H1 (cell line): Measurements from ENCODE around the gene EFHD1. TPM values are rescaled to one million over a fixed set of nuclear protein-coding genes. Genes with fewer than 3 reads are reported as not detected.

Source experiments
- CTCF ChIA-PET: fragments of 300-600 bp; sonication (Branson Sonifier 250); formaldehyde crosslinking; loops from one replicate; lab custom pipeline; 2021; ENCODE audit not compliant: partially characterized antibody; lab: Charles Lee
- POLR2A ChIA-PET: fragments of 300-600 bp; sonication (Branson Sonifier 250); formaldehyde crosslinking; loops from one replicate; lab custom pipeline; 2021; ENCODE audit warnings: inconsistent platforms; ENCODE audit not compliant: partially characterized antibody; lab: Charles Lee
- DNase-seq, 2 experiments: peaks; one replicate each; pipeline versions ENCODE4 v3.0.0 to v3.0.0-alpha.2; 2010 to 2022; ENCODE audit warnings: low spot score in 2 of 2, low read depth in 1 of 2, mixed read lengths in 1 of 2
- FAIRE-seq: peaks from 2 replicates; lab custom pipeline; 2011; peaks lifted over from hg19 to GRCh38; lab: Jason Lieb, UNC
- H2AFZ ChIP-seq: 2 replicates; pipeline ENCODE4 v1.8.1; 2012; ENCODE audit warnings: low read length, inconsistent platforms
- H2AK5ac ChIP-seq: 2 replicates; pipeline ENCODE4 v1.6.1; 2013; ENCODE audit warnings: low read depth, low read length
- H2BK120ac ChIP-seq: replicated peaks from 2 replicates; pipeline ENCODE3; 2013; ENCODE audit warnings: low read depth, low read length, inconsistent platforms
- H2BK12ac ChIP-seq: 2 replicates; pipeline ENCODE4 v1.6.1; 2013; ENCODE audit warnings: low read depth, low read length
- H2BK15ac ChIP-seq: 2 replicates; pipeline ENCODE4 v1.6.1; 2013; ENCODE audit warnings: low read length
- H2BK20ac ChIP-seq: 2 replicates; pipeline ENCODE4 v1.6.1; 2013; ENCODE audit warnings: low read length
- H2BK5ac ChIP-seq: 2 replicates; pipeline ENCODE4 v1.6.1; 2013; ENCODE audit warnings: low read depth, low read length
- H3K14ac ChIP-seq: 2 replicates; pipeline ENCODE4 v1.6.1; 2013; ENCODE audit warnings: inconsistent platforms; ENCODE audit not compliant: insufficient read length
- H3K18ac ChIP-seq: 2 replicates; pipeline ENCODE4 v1.6.1; 2013; ENCODE audit warnings: low read length; ENCODE audit errors: extremely low read depth
- H3K23ac ChIP-seq: 2 replicates; pipeline ENCODE4 v1.6.1; 2013; ENCODE audit warnings: inconsistent platforms; ENCODE audit not compliant: insufficient read length
- H3K23me2 ChIP-seq: 2 replicates; pipeline ENCODE4 v1.6.1; 2013; ENCODE audit warnings: low read depth, low read length
- H3K27ac ChIP-seq: 2 replicates; pipeline ENCODE4 v1.6.1; 2011; ENCODE audit warnings: low read depth, low read length, inconsistent platforms
- H3K27me3 ChIP-seq, 4 experiments: replicated peaks in 1 of 4; 1 replicate in 1 of 4; 2 replicates in 3 of 4; pipeline versions ENCODE4 v1.6.1 to v1.8.1; 2011 to 2013; ENCODE audit warnings: low read length in 3 of 4, mild to moderate bottlenecking in 3 of 4, inconsistent platforms in 2 of 4, mixed read lengths in 2 of 4, moderate library complexity in 1 of 4; ENCODE audit not compliant: control insufficient read depth in 3 of 4, insufficient read depth in 3 of 4; ENCODE audit errors: extremely low read depth in 1 of 4
- H3K36me3 ChIP-seq, 4 experiments: 2 replicates each; pipeline versions ENCODE4 v1.6.1 to v1.8.1; 2011 to 2013; ENCODE audit warnings: mild to moderate bottlenecking in 4 of 4, low read length in 3 of 4, moderate library complexity in 2 of 4, control low read depth in 1 of 4, inconsistent platforms in 1 of 4; ENCODE audit not compliant: insufficient read depth in 4 of 4, control insufficient read depth in 2 of 4
- H3K4ac ChIP-seq: replicated peaks from 2 replicates; pipeline ENCODE3; 2013; ENCODE audit warnings: low read length, low read depth, mixed read lengths, inconsistent platforms; ENCODE audit not compliant: insufficient read length
- H3K4me1 ChIP-seq, 4 experiments: replicated peaks in 1 of 4; 1 replicate in 1 of 4; 2 replicates in 3 of 4; pipeline versions ENCODE4 v1.6.1 to v1.8.1; 2011 to 2013; ENCODE audit warnings: low read length in 3 of 4, inconsistent platforms in 2 of 4, mixed read lengths in 1 of 4; ENCODE audit not compliant: insufficient read depth in 4 of 4, control insufficient read depth in 3 of 4
- H3K4me2 ChIP-seq, 2 experiments: 2 replicates each; pipeline versions ENCODE4 v1.6.1 to v1.8.1; 2011 to 2013; ENCODE audit warnings: low read depth in 2 of 2, low read length in 2 of 2, control low read depth in 1 of 2, inconsistent platforms in 1 of 2, mild to moderate bottlenecking in 1 of 2; ENCODE audit not compliant: insufficient read depth in 1 of 2
- H3K4me3 ChIP-seq, 4 experiments: fragments of 200-600, 300-600 bp in 1 of 4; sonication (generic), shearing (Covaris generic), sonication (Bioruptor Twin) in 1 of 4; 2 replicates each; pipeline versions ENCODE4 v1.5.1 to v1.8.1; 2011 to 2016; ENCODE audit warnings: low read length in 4 of 4, low read depth in 3 of 4, control low read depth in 2 of 4, inconsistent platforms in 2 of 4, mild to moderate bottlenecking in 2 of 4, mixed read lengths in 1 of 4, moderate library complexity in 1 of 4; ENCODE audit not compliant: insufficient read depth in 2 of 4; ENCODE audit errors: extremely low read depth in 1 of 4
- H3K56ac ChIP-seq: replicated peaks from 2 replicates; pipeline ENCODE3; 2013; ENCODE audit warnings: low read depth, mild to moderate bottlenecking, mixed read lengths, low read length, inconsistent platforms; ENCODE audit not compliant: insufficient read length
- H3K79me1 ChIP-seq: 2 replicates; pipeline ENCODE4 v1.6.1; 2013; ENCODE audit warnings: low read depth, low read length, control low read depth
- H3K79me2 ChIP-seq, 2 experiments: 2 replicates each; pipeline versions ENCODE4 v1.6.1 to v1.8.1; 2012 to 2013; ENCODE audit warnings: low read length in 2 of 2, mild to moderate bottlenecking in 2 of 2, inconsistent platforms in 1 of 2; ENCODE audit not compliant: insufficient read depth in 2 of 2, control insufficient read depth in 1 of 2
- H3K9ac ChIP-seq, 4 experiments: replicated peaks in 1 of 4; 1 replicate in 1 of 4; 2 replicates in 3 of 4; pipeline versions ENCODE4 v1.6.1 to v1.8.1; 2011 to 2013; ENCODE audit warnings: low read depth in 3 of 4, low read length in 3 of 4, control low read depth in 2 of 4, mild to moderate bottlenecking in 2 of 4, moderate library complexity in 2 of 4, inconsistent platforms in 1 of 4; ENCODE audit errors: extremely low read depth in 1 of 4
- H3K9me3 ChIP-seq, 2 experiments: 2 replicates each; pipeline versions ENCODE4 v1.6.1 to v1.8.1; 2012 to 2013; ENCODE audit warnings: mild to moderate bottlenecking in 2 of 2, moderate library complexity in 2 of 2, control low read depth in 1 of 2, inconsistent platforms in 1 of 2, low read depth in 1 of 2, low read length in 1 of 2, mixed read lengths in 1 of 2; ENCODE audit not compliant: insufficient read depth in 2 of 2
- H4K20me1 ChIP-seq, 2 experiments: replicated peaks in 1 of 2; 2 replicates each; pipeline versions ENCODE3 to v1.8.1; 2011 to 2013; ENCODE audit warnings: inconsistent platforms in 2 of 2, low read length in 2 of 2, mild to moderate bottlenecking in 1 of 2; ENCODE audit not compliant: insufficient read depth in 2 of 2, control insufficient read depth in 1 of 2
- H4K5ac ChIP-seq: 2 replicates; pipeline ENCODE4 v1.6.1; 2013; ENCODE audit warnings: low read length, low read depth, mixed read lengths, inconsistent platforms; ENCODE audit not compliant: insufficient read length
- H4K8ac ChIP-seq: 2 replicates; pipeline ENCODE4 v1.8.0; 2013; ENCODE audit warnings: mild to moderate bottlenecking, moderate library complexity, low read length, inconsistent platforms; ENCODE audit not compliant: insufficient read depth; ENCODE audit errors: extremely low read depth
- H4K91ac ChIP-seq: replicated peaks from 2 replicates; pipeline ENCODE3; 2013; ENCODE audit warnings: low read length, mixed read lengths, inconsistent platforms; ENCODE audit not compliant: insufficient read length
- ATF3 ChIP-seq: IDR thresholded peaks from 2 replicates; pipeline ENCODE4 v1.6.1; 2011; ENCODE audit warnings: low read depth, mild to moderate bottlenecking, low read length; ENCODE audit not compliant: insufficient read depth
- BRCA1 ChIP-seq: IDR thresholded peaks from 2 replicates; pipeline ENCODE4 v1.6.1; 2012; ENCODE audit warnings: low read depth, low read length, improper control_type of control experiment
- CHD1 ChIP-seq: IDR thresholded peaks from 2 replicates; pipeline ENCODE4 v1.6.1; 2012; ENCODE audit warnings: low read depth, low read length, improper control_type of control experiment
- HDAC2 ChIP-seq, 2 experiments: fragments of 300-600 bp in 1 of 2; sonication (generic) in 1 of 2; IDR thresholded peaks; 2 replicates each; pipeline ENCODE4 v1.6.1; 2011 to 2012; ENCODE audit warnings: low read depth in 2 of 2, low read length in 2 of 2, mild to moderate bottlenecking in 2 of 2, moderate library complexity in 2 of 2, borderline replicate concordance in 1 of 2, inconsistent platforms in 1 of 2
- JUN ChIP-seq: IDR thresholded peaks from 2 replicates; pipeline ENCODE4 v1.6.1; 2011; ENCODE audit warnings: low read depth, mild to moderate bottlenecking, improper control_type of control experiment, low read length
- JUND ChIP-seq: IDR thresholded peaks from 2 replicates; pipeline ENCODE4 v1.6.1; 2011; ENCODE audit warnings: mild to moderate bottlenecking, improper control_type of control experiment, low read length
- PHF8 ChIP-seq: fragments of 200-600 bp; sonication (generic); conservative IDR thresholded peaks from 2 replicates; pipeline ENCODE4 v1.7.1; 2012; ENCODE audit warnings: low read depth, mild to moderate bottlenecking, inconsistent platforms, low read length, moderate library complexity
- POLR2A ChIP-seq, 2 experiments: IDR thresholded peaks; 1 replicate in 1 of 2; 2 replicates in 1 of 2; pipeline ENCODE4 v1.6.1; 2011; ENCODE audit warnings: low read depth in 2 of 2, low read length in 2 of 2, mild to moderate bottlenecking in 2 of 2; ENCODE audit errors: control extremely low read depth in 1 of 2
- RAD21 ChIP-seq, 2 experiments: IDR thresholded peaks in 1 of 2; conservative IDR thresholded peaks in 1 of 2; 2 replicates each; pipeline ENCODE4 v1.6.1; 2011; ENCODE audit warnings: low read depth in 2 of 2, low read length in 2 of 2, improper control_type of control experiment in 1 of 2, inconsistent platforms in 1 of 2, mild to moderate bottlenecking in 1 of 2, moderate library complexity in 1 of 2
- SAP30 ChIP-seq: fragments of 300-600 bp; sonication (generic); IDR thresholded peaks from 2 replicates; pipeline ENCODE4 v1.7.1; 2012; ENCODE audit warnings: low read length, moderate library complexity, mild to moderate bottlenecking, inconsistent platforms; ENCODE audit not compliant: insufficient read depth, insufficient replicate concordance
- SIX5 ChIP-seq: IDR thresholded peaks from 2 replicates; pipeline ENCODE4 v1.6.1; 2011; ENCODE audit warnings: mild to moderate bottlenecking, low read depth, low read length
- TEAD4 ChIP-seq: IDR thresholded peaks from 2 replicates; pipeline ENCODE4 v1.6.1; 2012; ENCODE audit warnings: low read depth, low read length, inconsistent platforms, mixed read lengths
- WGBS, 2 experiments: shearing (Covaris generic) in 1 of 2; methylation state at CpG; one replicate each; pipeline versions ENCODE4 v1.1.6 to v1.1.7; 2013 to 2015; ENCODE audit warnings: low lambda C conversion rate in 2 of 2, mixed read lengths in 2 of 2, inconsistent platforms in 1 of 2, low coverage in 1 of 2, missing lambda C conversion rate in 1 of 2; ENCODE audit not compliant: insufficient replicate concordance in 2 of 2, insufficient coverage in 1 of 2, insufficient read length in 1 of 2; ENCODE audit errors: extremely low coverage in 1 of 2, missing lambda C conversion rate in 1 of 2; 5-methylcytosine and 5-hydroxymethylcytosine counted together
- polyA plus RNA-seq, 7 experiments: library from polyadenylated mRNA; depleted of rRNA in 3 of 7; stranded (reverse) in 5 of 7; unstranded in 2 of 7; fragments of >200 nt in 5 of 7; fragments of 200-250 nt in 2 of 7; gene quantifications; 1 replicate in 5 of 7; 2 replicates in 1 of 7; 4 replicates in 1 of 7; pipeline versions ENCODE4 v1.2.1 to v1.2.3, GENCODE V29; 2011 to 2013; ENCODE audit warnings: missing spikeins in 2 of 7, mixed read lengths in 2 of 7
- total RNA-seq: library from RNA; stranded (reverse); fragmentation: NEBNext Ultra II Directional; extraction: Animal tissue kit (Norgen Biotek cat#: 25700); gene quantifications from 2 replicates; pipeline ENCODE4 v1.2.1, GENCODE V29; 2021

EFHD1 gene
- total and polyA plus RNA-seq, 2 of the 8 experiments (the other 6 are each of a cell fraction or from before 2014, with no cell fraction given) = 3.4 to 4.5 TPM

- no peak overlapping the region for H2AFZ ChIP-seq
- H4K91ac ChIP-seq = no peak overlapping the region
- H3K79me1 ChIP-seq = no peaks in the 10 kb centered on the region
- peaks cover 4% of the 10 kb centered on the region; the same call in 1 of the 2 replicates for H3K23me2 ChIP-seq
- H3K79me2 ChIP-seq = no peaks in the 10 kb centered on the region
- no peaks in the 10 kb centered on the region for H3K36me3 ChIP-seq
- H4K8ac ChIP-seq = no peak overlapping the region
- no peak overlapping the region for H3K9ac ChIP-seq
- no peaks in the 10 kb centered on the region for H3K9me3 ChIP-seq
- H2AK5ac ChIP-seq = no peak overlapping the region
- POLR2A ChIA-PET = interaction anchor here (0.8 to 1.2 kb wide), 2 partner anchors 9 to 20 kb away, joined by 3 read pairs; no protein-coding TSS in a partner anchor
- no peak overlapping the region for H3K4me2 ChIP-seq
- no peaks in the 10 kb centered on the region for H4K20me1 ChIP-seq
- H2BK15ac ChIP-seq = no peak overlapping the region
- peaks cover 0 to 7% (median under 1%) of the 10 kb centered on the region in 4 experiments; a peak in 2 of 7 replicates for H3K27me3 ChIP-seq
- CTCF ChIA-PET = interaction anchor here (0.9 to 1.3 kb wide), 6 partner anchors 9 to 36 kb away, joined by 3 to 5 read pairs (median 4); no protein-coding TSS in a partner anchor
- no peak overlapping the region for H3K14ac ChIP-seq
- H3K4ac ChIP-seq = no peak overlapping the region
- no peaks in the 10 kb centered on the region for H3K4me1 ChIP-seq
- H2BK20ac ChIP-seq = no peak overlapping the region
- no peak overlapping the region for H3K56ac ChIP-seq
- FAIRE-seq (no peak), DNase-seq (no peak)
- H3K4me3 ChIP-seq = no peak overlapping the region
- H2BK12ac ChIP-seq = no peak overlapping the region
- H3K27ac ChIP-seq = no peak overlapping the region
- H3K18ac ChIP-seq = no peak overlapping the region
- WGBS, 2 experiments = 84% methylated on average over 11 of the region's 11 CpGs; no CpG with 5 or more reads in 1 of the 2 experiments
- H2BK5ac ChIP-seq = no peak overlapping the region
- H3K23ac ChIP-seq = no peak overlapping the region
- no peak overlapping the region for H4K5ac ChIP-seq
- H2BK120ac ChIP-seq = no peak overlapping the region
- TF ChIP-seq ATF3 (no peak), TEAD4 (no peak), SAP30 (no peak), RAD21 (IDR thresholded peaks at IDR 0.05 in 1 of 2, conservative IDR thresholded peaks at IDR 0.05 in 1 of 2; ENCODE audit: low read depth in 2 of 2, low read length in 2 of 2) (no peak), HDAC2 (IDR thresholded peaks at IDR 0.05; ENCODE audit: borderline replicate concordance in 1 of 2, low read depth in 2 of 2, low read length in 2 of 2) (no peak), JUN (no peak), SIX5 (no peak), CHD1 (no peak), POLR2A (IDR thresholded peaks at IDR 0.05; ENCODE audit: control extremely low read depth in 1 of 2, low read depth in 2 of 2, low read length in 2 of 2) (no peak), BRCA1 (no peak), PHF8 (no peak), JUND (no peak)
Observed at GRCh38 chr2:232641153-232641848, 7.9 kb downstream of the EFHD1 start.
